KBM-7 (cell line): ENCODE results near the gene TIMP4.

Experiments
- DNase-seq: peaks from one replicate; pipeline ENCODE4 v3.0.0-alpha.2; 2015
- in situ Hi-C: fragments of 300-500 bp; cut with MboI; formaldehyde crosslinking; loops from 2 replicates; pipeline ENCODE4 v1.14.3; 2020; ENCODE audit warnings: low sequenced_read_pairs, low pct_unique_long_range_greater_than_20kb, mixed read lengths

TIMP4 gene

GRCh38 chr3:12158387-12159226, at the start of gene TIMP4:
Gene TIMP4, minus strand, starts transcription at chr3:12158912. Its CDS starts 72 bp downstream, at chr3:12158840.
- no peak for DNase-seq
- in situ Hi-C loops, result no loop called here

- in situ Hi-C loops, result no loop called here
- DNase-seq, result no peak
Observed at GRCh38 chr3:12205171-12205570, 46.5 kb upstream of the TIMP4 start.

- DNase-seq, result no peak
- in situ Hi-C loops, result no loop called here
Observed at GRCh38 chr3:12201813-12202212, 43.1 kb upstream of the TIMP4 start.

DNA sequence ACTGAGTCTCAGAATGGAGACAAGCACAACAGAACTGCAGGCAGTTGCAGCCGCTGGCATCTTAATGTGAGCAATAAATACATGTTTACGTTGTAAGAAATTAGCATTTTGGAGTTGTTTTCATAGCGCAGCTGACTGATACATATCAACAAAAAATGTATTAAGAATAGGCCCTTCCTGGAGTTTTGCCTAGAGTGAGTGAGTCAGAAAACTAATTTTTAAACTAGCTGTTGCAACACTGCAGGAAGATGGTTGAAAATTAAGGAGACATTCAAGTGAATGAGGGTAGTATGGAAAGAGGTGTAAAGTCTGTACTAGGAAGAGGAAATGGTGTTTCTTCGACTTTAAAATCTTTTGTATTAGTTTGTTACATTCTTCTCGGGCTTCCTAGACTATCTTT, 39.6 kb upstream of the TIMP4 start:
- no peak for DNase-seq
- in situ Hi-C loops, result no loop called here

GRCh38 chr3:12197475-12197874, 38.8 kb upstream of the TIMP4 start:
- in situ Hi-C loops, result no loop called here
- no peak for DNase-seq

- in situ Hi-C loops, result no loop called here
Observed at GRCh38 chr3:12196684-12197083, 38.0 kb upstream of the TIMP4 start.

GRCh38 chr3:12195231-12195630, 36.5 kb upstream of the TIMP4 start:
- no peak for DNase-seq
- in situ Hi-C loops, result no loop called here

More at GRCh38 chr3:12196684-12197083, 38.0 kb upstream of the TIMP4 start:
- no peak for DNase-seq

DNA sequence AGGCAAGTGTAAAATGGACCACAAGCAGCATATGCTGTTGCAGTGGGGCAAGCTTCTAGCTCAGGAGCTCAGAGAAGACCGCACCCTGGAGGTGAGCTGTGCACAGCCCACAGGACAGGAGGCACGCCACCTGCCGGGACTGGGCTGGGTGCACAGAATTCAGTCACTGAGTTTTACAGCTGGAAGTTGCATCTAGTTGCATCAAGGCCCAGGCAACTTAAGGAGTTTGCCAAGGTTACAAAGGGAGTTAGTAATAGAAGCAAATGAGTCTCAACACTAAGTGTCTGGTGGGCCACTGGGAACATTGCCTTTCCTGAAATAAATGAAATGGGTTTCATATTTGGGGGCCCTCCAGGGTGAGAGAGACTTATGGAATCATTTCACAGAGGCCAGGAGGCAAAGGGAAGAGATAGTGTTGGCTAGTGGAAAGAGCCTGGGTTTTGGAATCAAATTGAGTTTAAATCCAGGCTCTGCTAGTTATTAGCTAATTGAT, 36.0 kb upstream of the TIMP4 start:
- DNase-seq, result no peak

GRCh38 chr3:12194209-12194608, 35.5 kb upstream of the TIMP4 start:
- in situ Hi-C loops, result no loop called here
- DNase-seq, result peak; percentile 68

More for the DNA sequence above, 36.0 kb upstream of the TIMP4 start:
- in situ Hi-C loops, result no loop called here

DNA sequence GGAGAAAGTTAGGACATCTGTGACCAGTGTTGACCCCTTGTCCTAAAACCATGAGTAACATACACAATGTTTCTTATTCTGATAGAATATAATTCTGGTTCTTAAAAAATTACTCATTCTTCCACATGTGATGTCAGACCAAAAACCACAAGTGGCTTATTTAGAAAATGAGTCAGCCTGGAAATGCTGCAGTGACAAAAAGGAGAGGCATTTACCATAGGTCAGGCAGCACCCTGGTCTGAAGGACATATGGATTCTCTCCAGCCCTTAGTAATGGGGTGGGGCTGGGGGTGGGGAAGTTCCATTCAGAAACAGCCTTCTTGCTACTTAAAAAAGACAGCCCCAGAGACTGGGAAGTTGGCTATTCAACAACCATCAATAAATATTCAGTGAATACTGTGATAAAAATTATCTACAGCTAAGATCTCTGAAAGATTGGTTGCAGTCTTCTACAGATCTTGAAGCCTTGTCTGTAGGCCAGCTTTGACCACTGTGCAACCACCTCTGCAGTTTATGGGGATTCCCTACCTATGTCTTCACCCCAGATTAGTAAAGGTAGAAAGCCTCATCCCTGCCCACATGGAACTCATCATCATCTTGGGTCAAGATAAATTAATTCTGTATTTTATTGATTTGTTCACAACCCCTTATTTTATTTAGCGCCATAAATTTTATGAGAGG, 34.9 kb upstream of the TIMP4 start:
- in situ Hi-C loops, result no loop called here
- DNase-seq, result peak; percentile 38

DNA sequence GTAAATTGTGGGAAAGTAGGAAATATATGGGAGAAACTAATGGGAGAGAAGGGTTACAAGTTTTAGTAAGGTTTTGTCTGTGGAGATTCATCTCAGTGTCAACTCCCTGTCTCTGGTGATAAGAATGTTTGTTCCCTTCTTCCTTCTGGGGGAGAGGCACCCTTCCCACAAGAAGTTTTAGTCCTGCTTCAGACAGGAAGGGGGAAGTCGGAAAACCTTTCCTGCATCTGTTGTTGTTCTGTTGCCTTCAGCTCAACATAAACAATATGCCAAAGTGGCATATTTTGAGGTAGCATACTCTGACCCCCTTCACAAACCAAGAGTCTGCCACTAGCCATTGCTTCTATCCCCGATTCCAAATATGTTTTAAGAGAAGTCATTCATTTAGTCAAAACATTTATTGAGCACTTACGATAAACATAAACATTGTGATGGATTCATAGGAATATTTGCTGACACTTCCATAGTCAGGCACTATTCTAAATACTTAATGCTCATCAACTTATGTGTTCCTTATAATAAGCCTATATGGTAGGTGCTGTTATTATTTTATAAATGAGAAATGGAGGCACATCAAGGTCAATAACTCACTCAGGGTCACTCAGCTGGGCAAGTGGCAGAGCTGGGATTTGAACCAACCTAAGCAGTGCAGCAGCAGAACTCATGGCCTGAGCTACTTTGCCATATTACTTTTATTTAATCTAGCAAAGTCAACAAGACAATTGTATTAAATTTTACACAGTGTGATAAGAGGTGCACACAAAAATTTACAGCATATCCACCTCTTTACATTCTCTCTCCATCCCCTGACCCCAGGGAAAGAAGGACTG, 34.2 kb upstream of the TIMP4 start:
- no peak for DNase-seq
- in situ Hi-C loops, result no loop called here

- DNase-seq, result peak; percentile 71
- in situ Hi-C loops, result no loop called here
Observed at GRCh38 chr3:12192173-12192572, 33.5 kb upstream of the TIMP4 start.

DNA sequence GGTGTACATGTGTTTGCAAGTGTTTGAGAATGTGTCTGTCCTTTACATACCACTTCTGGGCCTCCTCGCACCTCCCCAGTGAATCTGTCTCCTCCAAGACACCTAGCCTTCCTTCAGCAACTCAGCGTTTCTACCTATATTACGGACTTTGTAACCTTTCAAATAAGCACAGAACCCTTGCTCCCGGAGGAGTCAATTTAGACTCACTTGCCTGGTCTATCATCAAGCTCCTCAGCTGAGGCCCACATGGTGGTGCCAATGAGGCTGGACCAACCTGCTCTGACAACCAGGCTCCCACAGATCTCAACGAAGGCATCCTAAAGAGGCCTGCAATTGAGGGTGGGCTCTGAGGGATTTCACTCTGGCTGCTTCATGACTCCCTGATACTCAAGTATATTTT, 32.8 kb upstream of the TIMP4 start:
- no peak for DNase-seq
- in situ Hi-C loops, result no loop called here

- no peak for DNase-seq
- in situ Hi-C loops, result no loop called here
Observed at GRCh38 chr3:12190832-12191231, 32.1 kb upstream of the TIMP4 start.

DNA sequence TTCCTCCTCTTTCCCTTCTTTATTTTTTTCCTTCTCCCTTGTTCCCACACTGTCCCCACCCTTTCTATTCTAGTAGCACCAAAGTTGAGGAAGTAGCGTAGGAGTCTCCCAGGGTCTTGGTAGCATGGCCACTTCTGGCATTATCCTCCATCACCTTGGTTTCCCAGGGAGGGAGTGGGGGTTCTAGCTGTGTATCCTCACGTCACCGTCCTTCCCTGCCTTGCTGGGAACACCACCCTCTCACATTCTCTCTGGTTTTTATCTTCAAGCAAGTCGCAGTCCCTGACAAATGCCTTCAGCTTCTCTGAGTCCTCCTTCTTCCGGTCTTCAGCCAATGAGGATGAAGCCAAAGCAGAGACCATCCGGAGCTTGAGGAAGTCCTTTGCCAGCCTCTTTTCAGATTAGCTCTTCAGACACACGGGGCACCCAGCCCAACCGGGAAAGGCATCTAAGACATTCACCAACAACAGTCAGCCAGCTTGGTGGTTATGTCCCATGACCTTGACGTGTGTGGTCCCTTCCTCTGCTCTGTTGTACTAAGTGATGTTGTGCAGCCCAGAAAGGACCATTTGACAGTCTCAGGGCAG, 31.6 kb upstream of the TIMP4 start:
- in situ Hi-C loops, result no loop called here
- no peak for DNase-seq

- peak; percentile 22 for DNase-seq
- in situ Hi-C loops, result no loop called here
Observed at GRCh38 chr3:12188681-12189287, 30.1 kb upstream of the TIMP4 start.

- in situ Hi-C loops, result no loop called here
- no peak for DNase-seq
Observed at GRCh38 chr3:12188328-12188648, 29.6 kb upstream of the TIMP4 start.

DNA sequence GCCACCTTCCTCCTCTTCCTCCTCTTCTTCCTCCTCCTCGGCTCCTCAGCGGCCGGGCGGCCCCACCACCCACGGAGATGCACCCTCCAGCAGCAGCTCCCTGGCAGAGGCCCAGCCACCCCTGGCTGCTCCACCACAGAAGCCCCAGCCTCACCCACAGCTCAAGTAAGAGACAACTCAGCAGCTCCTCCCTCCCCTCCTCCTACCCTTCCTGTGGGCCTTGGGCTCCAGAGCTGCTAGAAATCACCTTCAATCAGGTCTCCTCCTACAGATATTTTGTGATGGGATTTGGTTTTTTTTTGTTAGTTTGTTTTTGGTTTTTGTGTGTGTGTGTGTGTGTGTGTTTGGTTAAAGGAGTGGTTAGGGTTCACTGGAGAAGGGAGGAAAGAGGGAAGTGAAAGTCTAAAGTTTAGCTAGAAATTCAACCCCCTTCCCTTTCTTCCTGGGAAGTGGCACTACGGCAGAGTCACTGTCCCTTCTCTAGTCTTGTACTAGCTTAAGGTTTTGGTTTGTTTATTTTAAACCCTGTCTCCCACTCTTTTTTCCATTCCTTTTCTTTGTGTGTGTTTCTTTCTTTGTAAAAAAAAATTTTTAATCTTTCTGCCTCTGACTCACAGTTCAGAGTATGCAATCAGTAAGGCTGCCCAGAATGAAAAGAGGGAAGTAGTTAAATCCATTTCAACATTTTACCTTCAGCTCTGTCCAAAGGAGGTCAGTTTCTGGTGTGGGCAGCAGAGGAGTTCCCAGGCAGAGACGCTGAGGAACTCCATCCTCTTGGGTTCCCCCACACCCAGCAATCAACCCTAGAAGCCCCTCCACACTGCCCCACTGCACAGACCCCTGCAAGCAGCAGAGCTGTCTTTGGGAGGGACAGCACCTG, 29.0 kb upstream of the TIMP4 start:
- in situ Hi-C loops, result no loop called here

More for the DNA sequence above, 29.0 kb upstream of the TIMP4 start:
- peak; percentile 85 for DNase-seq
